ENCODE data around the gene OR6S1.

GRCh38 chr14:20627346-20628027 is 14.0 kb downstream of the OR6S1 start:
- TF ChIP-seq, protein P1, sequence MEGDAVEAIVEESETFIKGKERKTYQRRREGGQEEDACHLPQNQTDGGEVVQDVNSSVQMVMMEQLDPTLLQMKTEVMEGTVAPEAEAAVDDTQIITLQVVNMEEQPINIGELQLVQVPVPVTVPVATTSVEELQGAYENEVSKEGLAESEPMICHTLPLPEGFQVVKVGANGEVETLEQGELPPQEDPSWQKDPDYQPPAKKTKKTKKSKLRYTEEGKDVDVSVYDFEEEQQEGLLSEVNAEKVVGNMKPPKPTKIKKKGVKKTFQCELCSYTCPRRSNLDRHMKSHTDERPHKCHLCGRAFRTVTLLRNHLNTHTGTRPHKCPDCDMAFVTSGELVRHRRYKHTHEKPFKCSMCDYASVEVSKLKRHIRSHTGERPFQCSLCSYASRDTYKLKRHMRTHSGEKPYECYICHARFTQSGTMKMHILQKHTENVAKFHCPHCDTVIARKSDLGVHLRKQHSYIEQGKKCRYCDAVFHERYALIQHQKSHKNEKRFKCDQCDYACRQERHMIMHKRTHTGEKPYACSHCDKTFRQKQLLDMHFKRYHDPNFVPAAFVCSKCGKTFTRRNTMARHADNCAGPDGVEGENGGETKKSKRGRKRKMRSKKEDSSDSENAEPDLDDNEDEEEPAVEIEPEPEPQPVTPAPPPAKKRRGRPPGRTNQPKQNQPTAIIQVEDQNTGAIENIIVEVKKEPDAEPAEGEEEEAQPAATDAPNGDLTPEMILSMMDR (IDR thresholded peaks at IDR 0.05; ENCODE audit: extremely low read depth in 1 of 2, insufficient read depth in 1 of 2, low read depth in 1 of 2, low read length in 2 of 2): no peak
- TF ChIP-seq EZH2 (IDR thresholded peaks at IDR 0.05; ENCODE audit: borderline replicate concordance, low read depth, low read length, severe bottlenecking) (no peak), MAX (IDR thresholded peaks at IDR 0.05; ENCODE audit: insufficient read depth, insufficient read length) (no peak)
